Common myeloid progenitor, CD34-positive (primary cell): ENCODE results near the gene OTULIN.
A peak's percentile ranks its signal among the peaks of the same experiment; 100 is the strongest.

Experiments used
- CTCF ChIA-PET: fragments of 350-600 bp; sonication (Branson Sonifier 250); formaldehyde crosslinking; loops from one replicate; lab custom pipeline; 2021; ENCODE audit warnings: antibody characterized with exemption; lab: Charles Lee
- POLR2A ChIA-PET: fragments of 350-600 bp; sonication (Branson Sonifier 250); formaldehyde crosslinking; loops from one replicate; lab custom pipeline; 2021; ENCODE audit warnings: antibody characterized with exemption; lab: Charles Lee
- DNase-seq, 3 donors: peaks; one replicate each; pipeline versions ENCODE4 v3.0.0 to v3.0.0-alpha.2; 2013
- H3K27ac ChIP-seq, 2 experiments: 1 replicate in 1 of 2; 2 replicates in 1 of 2; pipeline ENCODE4 v1.7.0; 2013; ENCODE audit warnings: inconsistent platforms in 2 of 2, low read length in 2 of 2, mild to moderate bottlenecking in 2 of 2, low read depth in 1 of 2, moderate library complexity in 1 of 2; ENCODE audit not compliant: severe bottlenecking in 2 of 2, insufficient read depth in 1 of 2, poor library complexity in 1 of 2
- H3K27me3 ChIP-seq, 5 experiments: replicated peaks in 2 of 5; 1 replicate in 3 of 5; 2 replicates in 2 of 5; pipeline versions ENCODE4 v1.6.1 to v1.7.0; 2013; ENCODE audit warnings: low read length in 4 of 5, mild to moderate bottlenecking in 2 of 5, moderate library complexity in 2 of 5, inconsistent platforms in 1 of 5; ENCODE audit not compliant: insufficient read depth in 5 of 5, control insufficient read depth in 4 of 5
- H3K36me3 ChIP-seq, 4 experiments: 1 replicate in 2 of 4; 2 replicates in 2 of 4; pipeline versions ENCODE4 v1.6.1 to v1.7.0; 2013; ENCODE audit warnings: low read length in 3 of 4, control low read depth in 1 of 4, mild to moderate bottlenecking in 1 of 4; ENCODE audit not compliant: control insufficient read depth in 4 of 4, insufficient read depth in 4 of 4
- H3K4me1 ChIP-seq, 4 experiments: 1 replicate in 3 of 4; 2 replicates in 1 of 4; pipeline versions ENCODE4 v1.6.1 to v1.7.1; 2013; ENCODE audit warnings: low read length in 3 of 4, mild to moderate bottlenecking in 3 of 4, control low read depth in 1 of 4, inconsistent platforms in 1 of 4, moderate library complexity in 1 of 4; ENCODE audit not compliant: control insufficient read depth in 4 of 4, insufficient read depth in 4 of 4; ENCODE audit errors: control extremely low read depth in 1 of 4
- H3K4me3 ChIP-seq, 7 experiments: 1 replicate in 4 of 7; 2 replicates in 3 of 7; pipeline versions ENCODE4 v1.5.1 to v1.7.0; 2013; ENCODE audit warnings: mild to moderate bottlenecking in 7 of 7, low read length in 6 of 7, moderate library complexity in 6 of 7, inconsistent platforms in 2 of 7, low read depth in 2 of 7, control low read depth in 1 of 7; ENCODE audit not compliant: insufficient read depth in 4 of 7, control insufficient read depth in 1 of 7; ENCODE audit errors: extremely low read depth in 1 of 7
- H3K9me3 ChIP-seq, 5 experiments: 1 replicate in 4 of 5; 2 replicates in 1 of 5; pipeline versions ENCODE4 v1.6.1 to v1.7.1; 2013; ENCODE audit warnings: low read length in 4 of 5, mild to moderate bottlenecking in 2 of 5, inconsistent platforms in 1 of 5, low read depth in 1 of 5, moderate library complexity in 1 of 5; ENCODE audit not compliant: control insufficient read depth in 4 of 5, insufficient read depth in 2 of 5; ENCODE audit errors: control extremely low read depth in 1 of 5
- WGBS: methylation state at CpG from one replicate; pipeline ENCODE4 v1.1.5; 2013; ENCODE audit not compliant: insufficient coverage; 5-methylcytosine and 5-hydroxymethylcytosine counted together

OTULIN gene

DNA sequence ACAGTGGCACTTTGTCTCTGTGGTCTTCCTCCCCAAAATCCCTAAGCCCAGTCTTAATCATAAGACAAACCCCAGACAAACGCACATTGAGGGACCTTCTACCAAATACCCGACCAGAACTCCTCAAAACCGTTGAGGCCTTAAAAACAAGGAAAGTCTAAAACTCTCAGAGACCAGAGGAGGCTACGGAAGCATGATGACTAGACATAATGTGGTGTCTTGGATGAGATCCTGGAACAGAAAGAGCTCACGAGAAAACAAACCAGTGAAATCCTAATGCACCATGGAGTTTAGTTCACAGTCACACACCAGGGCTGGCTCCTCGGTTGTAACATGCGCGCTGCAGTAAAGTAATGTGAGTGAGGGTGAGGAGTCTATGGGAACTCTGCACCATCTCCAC, 58.4 kb downstream of the OTULIN start:
- CTCF ChIA-PET = interaction anchor here (0.6 kb wide), 1 partner anchor 44 kb away, joined by 3 read pairs; no protein-coding TSS in a partner anchor
- no peak overlapping the region for H3K4me3 ChIP-seq
- 100% methylated on average over 2 of the region's 8 CpGs for WGBS
- DNase-seq = no peak
- no peak overlapping the region for H3K27ac ChIP-seq
- peaks cover 0 to 12% (median 8%) of the 10 kb centered on the region in 4 experiments for H3K4me1 ChIP-seq
- no peaks in the 10 kb centered on the region for H3K27me3 ChIP-seq
- POLR2A ChIA-PET = no interaction called here
- H3K36me3 ChIP-seq = peaks cover 0 to 2% (median 0%) of the 10 kb centered on the region in 4 experiments
- H3K9me3 ChIP-seq = no peaks in the 10 kb centered on the region

GRCh38 chr5:14723701-14724132, 59.2 kb downstream of the OTULIN start:
- CTCF ChIA-PET = interaction anchor here (1.3 to 2.4 kb wide), 4 partner anchors 75 to 285 kb away, joined by 3 to 7 read pairs (median 4); no protein-coding TSS in a partner anchor
- no peaks in the 10 kb centered on the region for H3K27me3 ChIP-seq
- peak in 2 of 3 donors; percentile 54 to 68 for DNase-seq
- H3K36me3 ChIP-seq = peaks cover 0 to 2% (median under 1%) of the 10 kb centered on the region in 4 experiments
- peaks cover 0 to 12% (median 8%) of the 10 kb centered on the region in 4 experiments for H3K4me1 ChIP-seq
- H3K4me3 ChIP-seq = no peak overlapping the region
- H3K27ac ChIP-seq = no peak overlapping the region
- H3K9me3 ChIP-seq = no peaks in the 10 kb centered on the region
- WGBS = 100% methylated on average over 1 of the region's 4 CpGs
- POLR2A ChIA-PET = no interaction called here

GRCh38 chr5:14724633-14725032, 60.1 kb downstream of the OTULIN start:
- Histone ChIP-seq H3K4me3 (no peak overlapping the region), H3K27ac (no peak overlapping the region), H3K9me3 (no peaks in the 10 kb centered on the region), H3K4me1 (peaks cover 0 to 12% (median 8%) of the 10 kb centered on the region in 4 experiments), H3K27me3 (no peaks in the 10 kb centered on the region), H3K36me3 (peaks cover 0 to 2% (median 0%) of the 10 kb centered on the region in 4 experiments)
- 40% methylated on average over 10 of the region's 10 CpGs for WGBS
- ChIA-PET POLR2A (interaction anchor here (1.2 kb wide), 1 partner anchor 10 kb away, joined by 3 read pairs; no protein-coding TSS in a partner anchor), CTCF (interaction anchor here (0.9 to 3.0 kb wide), 13 partner anchors 16 to 290 kb away, joined by 3 to 11 read pairs (median 5); no protein-coding TSS in a partner anchor)
- DNase-seq = peak; percentile 22 to 82 (median 73)

DNA sequence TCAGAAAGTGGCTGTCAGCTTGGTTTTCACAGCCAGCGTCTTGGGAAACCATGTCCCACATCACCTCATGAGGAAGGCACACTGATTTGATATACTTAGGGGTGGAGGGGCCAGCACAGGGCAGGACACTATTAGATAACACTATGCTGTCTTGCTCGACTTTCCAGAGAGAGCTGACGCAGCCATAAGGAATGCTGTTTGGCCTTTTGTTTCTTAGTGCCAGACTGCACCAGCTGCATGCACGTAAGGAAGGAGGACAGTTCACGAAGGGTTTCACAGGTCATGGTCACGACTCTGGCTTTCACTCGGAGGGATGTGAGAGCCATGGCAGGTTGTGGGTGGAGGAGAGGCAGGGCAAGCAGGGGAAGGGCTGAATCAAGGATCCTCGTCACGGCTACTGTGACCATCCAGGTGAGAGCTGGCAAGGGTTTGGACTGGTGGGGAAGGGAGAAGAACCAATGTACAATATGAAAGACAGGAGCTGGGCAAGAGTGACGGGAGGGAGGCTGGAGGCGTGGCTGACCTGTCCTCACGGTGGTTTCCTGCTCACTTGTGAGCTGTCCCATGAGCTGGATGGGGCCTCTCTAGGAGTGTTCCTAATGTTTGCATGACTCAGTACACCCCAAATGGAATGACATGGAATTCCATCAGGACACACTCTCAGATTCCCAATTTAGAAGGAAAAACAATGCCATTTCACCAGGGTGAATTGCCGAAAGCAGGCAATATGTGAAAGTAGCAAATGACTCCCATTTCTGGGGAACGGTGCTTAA, 61.7 kb downstream of the OTULIN start:
- H3K36me3 ChIP-seq = peaks cover 0 to 4% (median 1%) of the 10 kb centered on the region in 4 experiments
- H3K27me3 ChIP-seq = no peaks in the 10 kb centered on the region
- H3K27ac ChIP-seq = no peak overlapping the region
- WGBS = 98% methylated on average over 14 of the region's 14 CpGs
- POLR2A ChIA-PET = no interaction called here
- H3K4me1 ChIP-seq = peaks cover 0 to 12% (median 8%) of the 10 kb centered on the region in 4 experiments
- no peak for DNase-seq
- no peaks in the 10 kb centered on the region for H3K9me3 ChIP-seq
- CTCF ChIA-PET = interaction anchor here (0.8 to 4.1 kb wide), 33 partner anchors 13 to 401 kb away, joined by 3 to 34 read pairs (median 5); partner anchors contain the start of gene ANKH
- H3K4me3 ChIP-seq = no peak overlapping the region

- Histone ChIP-seq H3K36me3 (peaks cover 0 to 4% (median 2%) of the 10 kb centered on the region in 4 experiments), H3K9me3 (no peaks in the 10 kb centered on the region), H3K27me3 (no peaks in the 10 kb centered on the region), H3K4me3 (no peak overlapping the region), H3K27ac (no peak overlapping the region), H3K4me1 (peaks cover 0 to 12% (median 8%) of the 10 kb centered on the region in 4 experiments)
- CTCF ChIA-PET = interaction anchor here (0.6 to 4.1 kb wide), 37 partner anchors 12 to 941 kb away, joined by 3 to 34 read pairs (median 4); partner anchors contain the start of gene ANKH
- WGBS = 9% methylated on average over 7 of the region's 7 CpGs
- DNase-seq = peak; percentile 63 to 81 (median 72)
- POLR2A ChIA-PET = no interaction called here
Measured at GRCh38 chr5:14727428-14727865, 62.9 kb downstream of the OTULIN start.

- peaks cover 0 to 12% (median 8%) of the 10 kb centered on the region in 4 experiments for H3K4me1 ChIP-seq
- peaks cover 0 to 9% (median 2%) of the 10 kb centered on the region in 4 experiments for H3K36me3 ChIP-seq
- CTCF ChIA-PET = interaction anchor here (0.6 to 4.1 kb wide), 25 partner anchors 13 to 941 kb away, joined by 3 to 34 read pairs (median 4); no protein-coding TSS in a partner anchor
- H3K4me3 ChIP-seq = no peak overlapping the region
- WGBS = 98% methylated on average over 4 of the region's 7 CpGs
- POLR2A ChIA-PET = no interaction called here
- no peak overlapping the region for H3K27ac ChIP-seq
- H3K27me3 ChIP-seq = no peaks in the 10 kb centered on the region
- H3K9me3 ChIP-seq = no peaks in the 10 kb centered on the region
- no peak for DNase-seq
Measured at GRCh38 chr5:14727928-14728458, 63.5 kb downstream of the OTULIN start.
